Fibroblast of upper back skin (primary cell): ENCODE results near the gene HOXC6.

Experiments used
- DNase-seq: peaks from one replicate; pipeline ENCODE4 v3.0.0-alpha.2; 2013

Gene HOXC6

DNA sequence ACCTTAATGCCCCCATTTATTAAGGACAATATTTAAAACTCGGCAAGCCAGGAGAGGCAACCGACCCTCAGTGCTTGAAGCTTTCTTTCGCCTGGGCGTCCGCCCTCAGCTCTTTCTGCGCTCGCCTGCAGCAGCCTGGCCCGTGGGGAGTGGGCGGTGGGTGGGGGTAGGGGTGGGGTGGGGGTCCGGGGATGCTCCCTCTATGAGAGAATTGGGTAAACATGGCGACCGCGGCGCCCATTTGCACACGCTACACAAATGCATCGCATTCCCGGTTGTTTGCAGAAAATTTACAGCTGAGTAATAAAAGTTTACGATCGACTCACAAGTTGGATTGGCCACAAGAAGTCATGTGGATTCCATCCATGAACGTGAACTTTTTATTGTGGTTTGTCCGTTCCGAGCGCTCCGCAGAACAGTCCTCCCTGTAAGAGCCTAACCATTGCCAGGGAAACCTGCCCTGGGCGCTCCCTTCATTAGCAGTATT, 11.7 kb upstream of the HOXC6 start:
- DNase-seq: peak; percentile 95

DNA sequence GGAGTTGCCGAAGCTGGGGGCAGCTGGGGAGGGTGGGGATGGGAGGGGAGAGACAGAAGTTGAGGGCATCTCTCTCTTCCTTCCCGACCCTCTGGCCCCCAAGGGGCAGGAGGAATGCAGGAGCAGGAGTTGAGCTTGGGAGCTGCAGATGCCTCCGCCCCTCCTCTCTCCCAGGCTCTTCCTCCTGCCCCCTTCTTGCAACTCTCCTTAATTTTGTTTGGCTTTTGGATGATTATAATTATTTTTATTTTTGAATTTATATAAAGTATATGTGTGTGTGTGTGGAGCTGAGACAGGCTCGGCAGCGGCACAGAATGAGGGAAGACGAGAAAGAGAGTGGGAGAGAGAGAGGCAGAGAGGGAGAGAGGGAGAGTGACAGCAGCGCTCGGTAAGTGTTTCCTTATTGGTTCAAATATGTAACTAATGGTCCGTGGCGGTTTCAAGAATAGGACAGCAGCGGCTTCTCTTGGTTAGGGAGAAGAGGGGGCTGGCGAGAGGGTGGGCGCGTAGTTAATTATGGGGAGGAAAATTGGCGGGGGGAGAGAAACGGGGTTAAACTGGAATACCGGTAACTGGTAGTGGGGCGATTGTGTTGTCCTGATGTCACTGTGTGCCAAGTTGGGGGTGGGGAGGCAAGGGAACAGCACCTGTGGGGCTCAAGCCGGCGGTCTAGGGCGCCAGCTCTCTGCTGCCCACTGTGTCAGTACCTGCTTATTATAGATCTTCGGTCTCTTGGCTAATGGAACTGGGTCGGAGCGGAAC, 11.0 kb upstream of the HOXC6 start:
- peak; percentile 67 for DNase-seq

DNA sequence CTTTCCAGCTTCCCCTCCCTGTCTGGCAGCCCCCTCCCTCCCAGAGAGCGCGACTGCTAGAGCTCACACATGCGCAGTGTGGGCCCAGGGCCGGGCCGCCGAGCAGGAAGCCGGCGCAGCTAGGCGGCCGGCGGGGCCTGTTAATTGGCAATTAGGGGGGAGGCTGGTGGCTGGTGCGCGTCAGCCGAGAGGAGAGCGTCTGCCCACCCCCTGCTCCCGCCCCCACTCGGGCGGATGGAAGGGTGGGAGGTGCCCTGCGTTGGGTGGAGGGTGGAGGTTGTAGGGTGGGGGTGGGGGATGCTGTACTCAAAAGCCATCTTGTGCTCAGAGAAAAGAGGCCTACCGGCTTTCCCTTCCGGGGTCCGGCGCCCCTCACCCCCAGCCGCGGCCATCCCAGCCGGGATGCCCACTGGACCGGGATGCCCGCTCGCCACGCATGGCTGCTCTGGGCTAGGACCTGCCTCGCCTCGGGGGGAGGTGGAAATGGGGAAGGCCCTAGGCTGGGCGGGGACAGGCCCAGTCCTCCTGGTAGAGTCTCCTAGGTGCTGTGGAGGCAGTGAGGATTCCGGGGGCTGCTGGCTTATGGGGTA, 10.3 kb upstream of the HOXC6 start:
- DNase-seq: peak; percentile 98

DNA sequence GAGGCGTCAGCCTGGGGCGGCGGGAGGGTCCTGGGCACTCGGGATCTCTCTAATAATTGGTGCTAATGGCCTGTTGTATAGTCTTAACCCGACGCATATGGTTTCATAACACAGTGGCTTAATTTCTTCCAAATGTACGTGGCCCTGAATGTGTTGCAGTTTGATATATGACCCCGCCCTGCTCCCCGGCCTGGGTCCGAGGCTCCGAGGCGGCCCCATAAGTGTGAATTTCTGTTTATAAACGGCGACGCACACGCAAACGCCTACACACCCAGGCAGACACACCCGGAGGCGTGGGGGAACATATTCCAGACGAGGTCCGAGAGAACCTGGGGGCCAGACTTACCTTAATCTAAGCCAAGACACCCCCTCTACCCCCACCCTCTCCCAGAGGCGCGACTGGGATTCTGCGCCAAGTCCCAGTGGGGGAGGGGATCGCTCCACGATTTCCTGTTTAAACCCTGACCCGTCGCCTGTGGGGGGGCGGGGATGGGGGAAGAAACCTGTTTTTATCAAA, 9.7 kb upstream of the HOXC6 start:
- DNase-seq: peak; percentile 82

DNA sequence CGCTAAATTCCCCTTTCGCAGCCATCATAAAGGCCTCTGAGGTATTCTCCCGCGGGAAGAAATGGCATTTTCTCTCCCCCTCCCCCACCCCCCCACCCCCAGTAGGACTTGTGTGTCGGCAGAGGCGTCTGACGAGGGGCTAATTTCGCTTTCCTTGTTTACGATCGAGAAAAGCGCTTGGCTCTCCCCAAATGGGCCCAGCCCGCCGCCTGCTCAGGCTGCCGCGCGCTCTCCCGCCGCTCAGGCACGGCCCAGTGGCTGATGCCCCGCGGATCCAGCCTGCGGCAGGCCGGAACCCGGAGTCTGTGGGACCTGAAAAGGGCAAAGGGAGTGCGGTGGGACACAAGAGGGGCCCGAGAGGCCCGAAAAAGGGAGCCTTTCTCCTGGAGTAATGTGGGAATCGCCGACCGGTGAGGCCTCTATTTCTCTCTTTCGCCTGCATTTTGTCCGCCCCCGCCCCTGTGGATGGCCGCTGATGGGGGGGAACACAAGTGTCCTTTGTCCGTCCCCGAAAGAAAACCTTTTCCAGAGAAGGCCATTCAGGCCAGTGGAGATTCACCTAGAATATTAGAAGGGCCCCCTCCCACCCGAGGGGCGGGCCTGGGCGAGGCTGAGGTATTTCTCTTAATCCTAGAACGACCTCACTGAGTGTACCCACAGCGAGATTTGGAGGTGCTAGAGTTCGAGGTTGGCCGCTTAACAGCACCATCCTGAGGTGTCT, 9.0 kb upstream of the HOXC6 start:
- DNase-seq: peak; percentile 73

DNA sequence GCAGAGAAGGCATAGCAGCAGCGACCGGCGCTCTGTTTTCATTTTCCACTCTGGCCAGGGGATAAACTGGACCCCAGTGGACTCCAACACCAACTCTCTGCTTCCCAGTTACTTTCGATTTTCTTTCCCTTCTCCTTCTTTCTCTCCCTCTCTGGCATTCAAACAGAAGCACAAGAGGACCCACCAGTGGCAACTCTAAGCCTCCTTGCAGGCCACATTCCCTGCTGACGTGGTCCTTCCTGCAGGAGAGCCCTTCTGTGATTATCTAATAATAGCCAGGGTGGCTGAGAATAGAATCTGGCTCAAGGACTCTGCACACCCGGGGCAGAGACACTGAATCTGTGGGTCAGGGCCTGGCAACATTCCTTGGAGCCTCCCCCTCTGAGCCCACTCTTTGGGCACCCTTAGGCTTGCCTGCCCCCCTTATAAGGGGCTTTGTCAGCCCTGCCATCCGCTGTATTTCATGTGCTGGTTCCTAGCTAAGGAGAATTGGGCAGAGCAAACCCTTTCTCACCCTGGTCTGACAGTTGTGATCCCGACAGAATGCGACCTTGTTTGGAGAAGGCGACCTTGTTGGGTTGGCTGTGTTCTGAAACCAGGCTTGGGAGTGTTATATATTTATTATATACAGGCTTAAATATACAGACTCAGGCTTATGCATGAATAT, 8.2 kb upstream of the HOXC6 start:
- peak; percentile 71 for DNase-seq

DNA sequence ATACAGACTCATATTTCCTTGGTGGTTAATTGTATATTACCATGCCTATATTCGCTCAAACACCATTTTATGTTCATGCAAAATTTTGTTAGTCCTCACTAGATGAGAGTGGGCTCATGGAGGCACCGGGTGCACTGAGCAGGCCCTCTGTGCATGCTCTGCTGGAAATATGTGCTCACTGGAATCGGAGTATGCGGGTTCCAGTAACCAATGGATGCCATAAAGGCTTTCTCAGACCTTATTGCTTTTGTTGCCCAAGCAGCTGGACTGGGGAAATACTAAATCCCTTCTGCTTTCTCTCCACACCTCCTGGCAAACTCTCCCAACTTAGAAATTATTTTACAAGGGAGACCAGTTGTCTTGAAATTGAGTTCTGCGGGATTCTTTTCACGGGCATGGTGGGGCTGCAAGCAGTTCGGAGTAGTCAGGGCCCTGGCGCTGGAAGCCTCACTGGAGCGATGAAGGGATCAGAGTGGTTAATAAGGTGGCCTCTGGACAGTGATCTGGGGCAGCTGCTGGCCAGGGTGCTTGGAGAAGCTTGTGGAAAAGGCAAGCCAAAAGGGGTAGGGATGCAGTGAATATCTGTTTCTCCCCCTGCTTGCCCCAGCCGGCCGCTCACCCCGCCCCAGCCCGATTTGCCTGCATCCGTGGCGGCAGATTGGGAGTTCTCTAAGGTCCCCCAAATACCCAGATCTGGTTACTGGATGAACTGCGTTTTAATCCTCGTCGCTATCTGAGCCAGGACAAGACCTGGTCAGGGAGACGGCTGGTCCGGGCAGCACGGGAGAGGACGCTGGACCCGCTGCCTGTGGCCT, 7.4 kb upstream of the HOXC6 start:
- DNase-seq: no peak

DNA sequence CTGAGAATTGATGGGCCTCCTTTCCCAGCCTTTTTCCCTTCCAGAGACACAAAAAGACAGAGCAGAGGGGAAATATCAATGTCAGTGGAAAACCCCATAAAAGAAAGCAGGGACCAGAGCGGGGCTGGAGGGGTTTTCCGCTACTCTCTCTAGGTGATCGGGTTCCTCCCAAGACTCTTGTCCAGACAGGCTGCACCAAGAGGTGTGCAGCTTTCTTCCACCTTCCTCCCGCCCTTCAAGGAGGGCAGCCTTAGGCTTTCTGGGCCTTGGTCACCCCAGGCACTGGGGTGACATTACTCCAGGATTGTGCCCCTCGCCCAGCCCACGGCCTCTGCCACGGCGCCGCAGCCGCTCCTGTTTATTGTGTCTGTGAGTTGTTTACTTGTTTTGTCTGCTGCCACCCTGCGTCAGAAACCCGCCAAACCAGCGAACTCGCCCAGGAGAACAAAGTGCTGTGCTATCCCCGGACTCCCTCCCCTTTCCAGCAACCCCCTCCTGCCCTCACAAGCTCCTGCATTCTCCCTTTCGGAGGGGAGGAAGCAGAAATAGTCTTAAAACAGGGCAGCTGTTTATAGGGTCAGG, 6.7 kb upstream of the HOXC6 start:
- DNase-seq: peak; percentile 46

DNA sequence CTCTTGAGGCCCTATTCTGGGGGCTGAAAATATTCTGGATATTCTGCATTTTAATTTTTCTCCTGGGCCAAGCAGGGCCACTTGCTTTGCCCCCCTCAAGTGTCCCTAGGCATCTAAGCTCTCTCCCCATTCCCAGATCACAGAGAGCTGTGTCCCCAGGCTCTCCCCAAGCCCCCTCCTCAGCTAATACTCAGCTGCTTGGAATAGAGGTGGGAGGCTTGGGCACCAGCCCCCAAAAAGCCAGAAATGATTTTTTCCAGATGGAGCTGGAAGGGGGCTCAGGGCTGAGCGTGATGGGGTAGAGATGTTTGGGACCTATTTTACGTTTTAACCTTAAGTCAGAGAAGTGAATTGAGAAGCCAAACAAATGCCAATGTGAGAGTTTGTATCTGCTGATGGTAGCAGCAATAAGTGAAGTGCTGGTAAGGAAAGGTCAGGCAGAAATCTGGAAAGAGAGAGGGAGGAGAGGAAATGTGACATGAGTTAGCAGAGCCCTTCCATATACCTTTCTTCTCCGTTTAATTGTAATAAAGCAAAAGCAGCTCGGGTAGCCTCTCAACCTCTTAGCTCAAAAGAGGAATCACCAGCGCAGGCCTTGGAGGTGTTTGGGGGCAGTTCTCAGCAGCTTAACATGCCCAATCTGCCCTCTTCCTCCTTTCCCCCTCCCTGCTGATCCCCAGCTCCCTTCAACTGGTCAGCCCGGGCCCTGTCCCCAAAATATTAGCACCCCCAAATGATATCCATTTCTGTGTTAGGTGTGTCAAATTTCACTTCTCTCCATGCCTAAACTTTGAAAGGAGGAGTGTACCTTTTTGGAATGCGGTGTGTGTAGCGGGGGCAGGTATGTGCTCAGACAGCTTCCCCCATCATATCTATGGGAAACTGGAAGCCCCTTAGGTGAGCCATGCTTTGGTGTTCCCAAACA, 5.0 kb upstream of the HOXC6 start:
- DNase-seq: no peak

DNA sequence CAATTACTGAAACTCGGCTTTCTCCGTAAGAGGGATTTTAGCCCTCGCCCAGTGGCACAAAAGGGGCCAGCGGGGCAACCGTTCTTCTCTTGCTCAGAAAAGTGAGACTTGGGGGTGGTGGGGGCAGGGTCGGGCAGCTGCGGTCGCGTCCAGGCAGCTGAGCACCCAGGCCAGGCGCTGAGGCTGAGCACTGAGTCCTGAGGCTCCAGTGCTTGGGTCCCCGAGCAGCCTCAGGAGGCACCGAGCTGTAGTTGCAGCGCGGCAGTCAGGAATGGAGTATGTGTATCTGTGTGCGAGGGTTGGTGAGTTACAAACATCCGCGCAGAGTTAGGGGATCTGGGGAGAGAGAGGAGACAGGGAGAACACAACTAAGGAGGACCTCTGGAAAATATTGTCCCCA, 4.1 kb upstream of the HOXC6 start:
- DNase-seq: no peak

DNA sequence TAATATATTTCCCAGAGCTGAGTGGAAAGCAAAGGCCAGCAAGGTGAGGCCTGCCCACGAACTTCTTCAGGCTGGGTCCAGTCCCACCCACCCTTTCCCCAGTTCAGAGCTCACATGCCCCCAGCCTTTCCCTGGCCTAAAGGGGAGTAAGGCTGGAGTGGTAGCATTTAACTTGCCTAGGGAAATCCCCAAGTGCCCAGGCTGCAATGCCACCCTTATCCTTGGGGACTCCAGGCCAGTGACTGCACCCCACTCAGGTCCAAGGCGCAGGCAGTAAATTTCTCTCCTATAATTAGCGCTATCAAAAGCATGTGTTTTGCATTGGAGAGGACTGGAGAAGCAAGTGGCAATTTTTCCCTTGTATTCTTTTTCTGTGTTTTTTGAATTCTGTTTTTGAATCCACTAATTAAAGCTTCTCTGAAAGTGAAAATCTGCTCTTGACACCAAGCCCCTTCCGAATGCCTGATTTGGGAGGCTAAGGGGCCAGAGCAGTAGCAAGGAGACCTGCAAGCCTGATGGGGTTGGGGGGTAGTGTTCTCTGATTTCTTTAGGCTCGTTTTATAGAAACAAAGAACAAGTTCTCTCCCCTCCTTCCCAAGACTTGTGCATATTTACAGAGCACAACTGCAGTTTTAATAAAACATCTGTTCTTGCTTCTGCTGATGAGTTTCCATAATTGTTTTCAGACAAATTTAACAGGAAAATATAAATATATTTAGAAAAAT, 3.5 kb upstream of the HOXC6 start:
- DNase-seq: no peak

DNA sequence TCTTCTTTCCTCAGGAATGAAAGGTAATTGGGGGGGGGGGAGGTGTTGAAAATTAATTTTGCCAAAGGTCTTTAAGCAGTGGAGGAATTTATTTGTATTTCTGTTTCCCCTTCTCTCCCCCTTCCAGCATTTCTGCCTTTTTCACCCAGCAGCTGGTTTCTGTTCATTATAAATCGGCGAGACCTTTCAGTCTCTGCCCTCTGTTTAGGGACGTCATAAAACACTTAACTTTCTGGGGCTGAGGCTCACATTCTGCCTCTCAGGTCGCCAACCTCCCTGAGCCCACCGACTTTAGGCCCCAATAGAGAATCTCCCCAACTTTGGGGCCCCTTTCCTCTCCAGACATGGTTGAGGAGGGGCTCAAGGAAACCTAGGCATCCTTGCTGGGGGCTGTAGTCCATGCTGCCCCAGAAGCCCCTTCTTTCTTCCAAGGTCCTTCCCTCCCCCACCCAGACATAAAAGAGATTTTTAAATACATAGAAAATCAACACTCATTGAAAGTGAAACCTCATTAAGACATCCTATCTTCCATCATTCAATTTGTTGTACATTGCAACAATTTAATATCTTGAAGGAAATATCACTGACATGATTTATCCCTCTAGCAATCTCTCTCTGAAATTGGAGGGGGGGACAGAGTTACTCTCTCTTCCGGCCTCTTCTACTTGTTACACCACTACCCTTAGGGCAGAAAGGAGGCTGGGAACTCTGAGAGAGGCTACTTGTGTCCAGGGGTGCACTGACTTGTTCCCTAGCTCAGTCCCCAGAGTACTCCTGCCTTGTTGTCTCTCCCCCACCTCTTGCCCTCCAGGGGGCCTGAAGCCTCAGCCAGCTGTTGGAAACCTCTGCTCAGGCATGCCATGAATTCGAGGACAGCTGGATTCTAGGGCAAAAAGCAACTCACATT, 2.5 kb upstream of the HOXC6 start:
- peak; percentile 67 for DNase-seq

DNA sequence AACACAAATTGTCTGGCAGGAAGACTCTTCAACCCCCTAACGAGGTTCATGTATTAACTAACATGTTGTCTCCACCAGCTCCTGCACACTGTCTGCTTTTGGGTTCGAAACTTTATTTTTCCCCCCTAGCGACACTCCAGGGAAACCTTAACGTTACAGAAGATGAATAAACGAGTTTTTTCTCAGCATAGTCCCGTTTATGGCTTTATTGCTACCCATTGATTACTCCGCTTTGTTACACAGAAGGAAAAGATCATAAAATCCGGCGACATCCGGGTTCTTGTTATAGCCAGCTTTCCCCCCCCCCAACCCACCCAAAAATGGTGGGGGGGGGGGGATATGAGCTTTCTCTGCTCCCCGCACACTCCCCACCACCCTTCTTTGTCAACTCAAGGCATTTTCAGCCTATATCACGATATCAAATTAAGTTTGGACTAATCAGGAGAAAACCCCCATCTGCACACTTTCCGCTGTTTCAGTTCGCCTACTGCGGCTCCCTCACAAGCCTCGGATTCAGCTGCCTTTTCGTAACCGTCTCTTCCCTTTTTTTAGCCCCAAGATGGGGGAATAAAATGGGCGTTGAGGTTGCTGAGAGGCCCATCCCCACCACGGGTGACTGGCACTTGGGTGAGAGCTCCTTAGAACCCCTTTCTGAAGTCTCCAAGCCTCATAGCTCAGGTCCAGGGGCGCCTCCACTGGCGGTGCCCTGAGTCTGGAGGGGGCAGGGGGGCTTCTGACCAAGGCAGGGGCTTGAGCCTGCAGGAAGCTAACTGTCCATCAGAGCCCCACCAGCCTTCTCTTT, 1.4 kb upstream of the HOXC6 start:
- DNase-seq: no peak

DNA sequence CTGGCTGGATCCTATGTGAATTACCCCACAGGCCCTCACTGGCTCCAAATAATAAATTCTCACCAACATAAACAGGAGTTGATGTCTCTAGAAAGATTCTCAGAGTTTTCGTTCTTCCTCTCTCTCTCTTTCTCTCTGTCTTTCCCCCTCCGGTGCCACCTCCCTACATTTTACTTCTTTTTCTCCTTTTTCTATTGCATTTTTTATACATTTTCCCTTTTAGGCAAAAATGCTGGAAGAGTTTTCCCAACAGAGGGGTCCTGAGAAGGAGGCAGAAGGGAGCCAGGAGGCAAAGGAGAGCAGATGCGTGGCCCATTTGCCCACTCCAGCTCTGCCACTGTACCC, 826 bp upstream of the HOXC6 start:
- no peak for DNase-seq

DNA sequence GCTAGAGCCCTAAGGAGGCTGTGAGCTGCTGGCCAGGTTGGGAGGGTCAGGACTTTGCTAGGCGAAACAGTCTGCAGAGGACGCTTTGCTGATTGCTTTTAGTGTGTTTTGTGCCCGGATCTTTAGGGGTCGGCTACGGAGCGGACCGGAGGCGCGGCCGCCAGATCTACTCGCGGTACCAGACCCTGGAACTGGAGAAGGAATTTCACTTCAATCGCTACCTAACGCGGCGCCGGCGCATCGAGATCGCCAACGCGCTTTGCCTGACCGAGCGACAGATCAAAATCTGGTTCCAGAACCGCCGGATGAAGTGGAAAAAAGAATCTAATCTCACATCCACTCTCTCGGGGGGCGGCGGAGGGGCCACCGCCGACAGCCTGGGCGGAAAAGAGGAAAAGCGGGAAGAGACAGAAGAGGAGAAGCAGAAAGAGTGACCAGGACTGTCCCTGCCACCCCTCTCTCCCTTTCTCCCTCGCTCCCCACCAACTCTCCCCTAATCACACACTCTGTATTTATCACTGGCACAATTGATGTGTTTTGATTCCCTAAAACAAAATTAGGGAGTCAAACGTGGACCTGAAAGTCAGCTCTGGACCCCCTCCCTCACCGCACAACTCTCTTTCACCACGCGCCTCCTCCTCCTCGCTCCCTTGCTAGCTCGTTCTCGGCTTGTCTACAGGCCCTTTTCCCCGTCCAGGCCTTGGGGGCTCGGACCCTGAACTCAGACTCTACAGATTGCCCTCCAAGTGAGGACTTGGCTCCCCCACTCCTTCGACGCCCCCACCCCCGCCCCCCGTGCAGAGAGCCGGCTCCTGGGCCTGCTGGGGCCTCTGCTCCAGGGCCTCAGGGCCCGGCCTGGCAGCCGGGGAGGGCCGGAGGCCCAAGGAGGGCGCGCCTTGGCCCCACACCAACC, 1.5 kb downstream of the HOXC6 start:
- no peak for DNase-seq

DNA sequence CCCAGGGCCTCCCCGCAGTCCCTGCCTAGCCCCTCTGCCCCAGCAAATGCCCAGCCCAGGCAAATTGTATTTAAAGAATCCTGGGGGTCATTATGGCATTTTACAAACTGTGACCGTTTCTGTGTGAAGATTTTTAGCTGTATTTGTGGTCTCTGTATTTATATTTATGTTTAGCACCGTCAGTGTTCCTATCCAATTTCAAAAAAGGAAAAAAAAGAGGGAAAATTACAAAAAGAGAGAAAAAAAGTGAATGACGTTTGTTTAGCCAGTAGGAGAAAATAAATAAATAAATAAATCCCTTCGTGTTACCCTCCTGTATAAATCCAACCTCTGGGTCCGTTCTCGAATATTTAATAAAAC, 2.2 kb downstream of the HOXC6 start:
- DNase-seq: no peak

DNA sequence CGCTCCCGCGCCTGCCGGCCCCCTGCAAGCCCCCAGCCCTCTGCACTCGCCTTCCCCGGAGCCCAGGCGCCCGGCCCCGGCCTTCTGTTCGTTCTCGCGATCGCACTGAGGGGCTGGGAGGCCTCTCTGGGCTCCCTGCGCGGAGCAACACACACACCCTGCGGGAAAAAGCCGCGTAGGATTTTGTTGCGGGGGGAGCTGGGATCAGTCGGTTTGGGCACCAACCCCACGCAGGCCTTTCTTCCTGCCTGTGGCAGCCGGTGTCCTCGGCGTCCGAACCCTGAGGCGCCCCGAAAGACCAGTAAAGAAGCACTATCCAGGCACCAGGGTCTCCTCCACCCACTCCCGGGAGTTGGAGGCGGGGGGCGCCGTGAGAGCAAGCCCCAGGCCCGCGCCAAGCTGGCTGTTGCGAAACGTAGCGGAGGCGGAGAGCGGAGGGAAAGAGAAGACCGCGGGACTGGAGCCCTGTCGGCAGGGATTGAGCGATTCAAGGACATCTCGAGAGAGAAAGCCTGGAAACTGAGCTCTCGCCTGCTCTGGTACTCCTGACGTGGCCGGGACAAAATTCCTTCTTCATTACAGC, 2.7 kb downstream of the HOXC6 start:
- DNase-seq: peak; percentile 89
